Prostate gland (tissue), 2 donors: ENCODE results near the gene AMFR. TPM values are rescaled to one million over a fixed set of nuclear protein-coding genes. Genes with fewer than 3 reads are reported as not detected.

Experiments used
- DNase-seq: peaks from one replicate; pipeline ENCODE4 v3.0.0-alpha.2; 2019; ENCODE audit warnings: low spot score
- H3K27ac ChIP-seq, 2 donors: fragments of 200-600 bp; sonication (generic); 2 replicates each; pipeline ENCODE4 v1.5.1; 2017 to 2019
- H3K27me3 ChIP-seq: fragments of 200-600 bp; sonication (generic); replicated peaks from 2 replicates; pipeline ENCODE4 v1.5.1; 2019; ENCODE audit not compliant: insufficient read depth
- H3K36me3 ChIP-seq, 2 donors: fragments of 200-600 bp; sonication (generic); 1 replicate in 1 of 2; 2 replicates in 1 of 2; pipeline versions ENCODE4 v1.5.1 to v1.8.1; 2017 to 2019
- H3K4me1 ChIP-seq: fragments of 200-600 bp; sonication (generic); replicated peaks from 2 replicates; pipeline ENCODE4 v1.5.1; 2019
- H3K4me3 ChIP-seq, 2 donors: fragments of 200-600 bp; sonication (generic); 2 replicates each; pipeline ENCODE4 v1.5.1; 2017 to 2019
- H3K9me3 ChIP-seq: fragments of 200-600 bp; sonication (generic); 2 replicates; pipeline ENCODE4 v1.5.1; 2017
- CTCF ChIP-seq, 4 experiments: fragments of 200-600 bp in 2 of 4; fragments of 450-650 bp in 2 of 4; sonication (generic) in 2 of 4; IDR thresholded peaks; 1 replicate in 3 of 4; 2 replicates in 1 of 4; pipeline ENCODE4 v1.5.1; 2016 to 2019; ENCODE audit warnings: antibody characterized with exemption in 4 of 4, mild to moderate bottlenecking in 2 of 4, moderate library complexity in 2 of 4
- POLR2A ChIP-seq: fragments of 450-650 bp; IDR thresholded peaks from one replicate; pipeline ENCODE4 v1.6.1; 2016; ENCODE audit warnings: antibody characterized with exemption, mild to moderate bottlenecking
- POLR2AphosphoS5 ChIP-seq: sonication (generic); formaldehyde crosslinking; IDR thresholded peaks from one replicate; pipeline ENCODE4 v1.6.1; 2017; ENCODE audit warnings: antibody characterized with exemption
- WGBS: methylation state at CpG from one replicate; pipeline ENCODE4 v1.1.5; 2018; 5-methylcytosine and 5-hydroxymethylcytosine counted together
- intact Hi-C: fragments of 100-400 bp; cut with DNase I; formaldehyde crosslinking; loops from one replicate; pipeline ENCODE4 v1.14.2; 2022
- total RNA-seq, 2 donors: library from RNA; depleted of rRNA; stranded (reverse); fragments of >200 nt; gene quantifications; one replicate each; pipeline ENCODE4 v1.1.0, GENCODE V29; 2016

The AMFR gene
- total RNA-seq, 2 donors from 2014 or later = 123 to 261 TPM

- no peak overlapping the region for H3K4me3 ChIP-seq
- intact Hi-C loops = no loop called here
- DNase-seq = no peak
- H3K36me3 ChIP-seq = no peaks in the 10 kb centered on the region
- no peaks in the 10 kb centered on the region for H3K9me3 ChIP-seq
- H3K4me1 ChIP-seq = no peaks in the 10 kb centered on the region
- no peaks in the 10 kb centered on the region for H3K27me3 ChIP-seq
- TF ChIP-seq POLR2A (no peak), POLR2AphosphoS5 (no peak), CTCF (IDR thresholded peaks at IDR 0.05) (no peak)
- H3K27ac ChIP-seq = no peak overlapping the region
- WGBS = 86% methylated on average over 14 of the region's 15 CpGs
Measured at GRCh38 chr16:56353054-56353921, 72.1 kb downstream of the AMFR start.

GRCh38 chr16:56352351-56353053 is 72.8 kb downstream of the AMFR start:
- Histone ChIP-seq H3K4me3 (no peak overlapping the region), H3K4me1 (no peaks in the 10 kb centered on the region), H3K27ac (no peak overlapping the region), H3K27me3 (no peaks in the 10 kb centered on the region), H3K9me3 (no peaks in the 10 kb centered on the region), H3K36me3 (no peaks in the 10 kb centered on the region)
- intact Hi-C loops = no loop called here
- 89% methylated on average over 7 of the region's 7 CpGs for WGBS
- DNase-seq = no peak
- TF ChIP-seq POLR2A = no peak
- TF ChIP-seq CTCF (IDR thresholded peaks at IDR 0.05) = no peak
- no peak for TF ChIP-seq POLR2AphosphoS5

- Histone ChIP-seq H3K4me1 (no peaks in the 10 kb centered on the region), H3K27me3 (no peaks in the 10 kb centered on the region), H3K9me3 (no peaks in the 10 kb centered on the region), H3K27ac (no peak overlapping the region), H3K36me3 (no peaks in the 10 kb centered on the region), H3K4me3 (no peak overlapping the region)
- 93% methylated on average over 6 of the region's 6 CpGs for WGBS
- no peak for DNase-seq
- intact Hi-C loops = no loop called here
- TF ChIP-seq POLR2AphosphoS5 (no peak), CTCF (IDR thresholded peaks at IDR 0.05) (no peak), POLR2A (no peak)
Measured at GRCh38 chr16:56351481-56351880, 73.9 kb downstream of the AMFR start.

- intact Hi-C loops = no loop called here
- WGBS = 81% methylated on average over 21 of the region's 22 CpGs
- Histone ChIP-seq H3K36me3 (no peaks in the 10 kb centered on the region), H3K27me3 (no peaks in the 10 kb centered on the region), H3K27ac (no peak overlapping the region), H3K4me3 (no peak overlapping the region), H3K9me3 (no peaks in the 10 kb centered on the region), H3K4me1 (no peaks in the 10 kb centered on the region)
- TF ChIP-seq CTCF (IDR thresholded peaks at IDR 0.05) = no peak
- DNase-seq = no peak
Measured at GRCh38 chr16:56350491-56351405, 74.6 kb downstream of the AMFR start.
